Measurements from ENCODE around the gene TAX1BP3.

The TAX1BP3 gene

DNA sequence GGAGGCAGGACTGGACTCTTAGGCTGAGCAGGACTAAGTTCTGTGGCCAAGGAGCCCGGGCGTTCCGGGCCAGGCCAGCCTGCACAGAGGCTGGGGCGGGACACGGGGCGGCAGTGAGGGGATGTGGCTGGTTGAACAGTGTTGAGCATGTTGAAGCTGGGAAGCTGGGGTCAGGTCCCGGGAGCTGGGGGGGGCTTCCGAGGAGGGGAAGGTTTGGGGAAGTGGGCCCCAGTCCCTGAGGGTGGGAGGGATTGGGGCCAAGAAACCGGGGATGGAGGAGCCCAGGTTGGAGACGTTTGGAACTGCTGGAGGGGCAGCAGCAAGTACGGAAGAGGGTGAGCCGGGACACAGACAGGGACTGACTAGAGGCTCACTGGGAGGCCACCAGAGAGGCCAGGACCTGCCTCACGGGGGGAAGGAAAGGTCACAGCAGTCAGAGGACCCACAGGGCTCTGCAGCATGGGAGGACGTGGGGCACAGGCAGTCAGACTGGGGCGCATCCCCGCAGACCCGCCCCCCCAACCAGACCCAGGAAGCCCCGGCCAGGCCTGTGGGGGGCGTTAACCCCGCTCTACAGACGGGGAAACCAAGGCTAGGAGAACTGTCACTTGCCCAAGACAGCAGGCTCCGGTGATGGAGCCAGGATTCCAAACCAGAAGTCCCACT, 9.5 kb downstream of the TAX1BP3 start:
- DNase-seq (ENCODE audit: low read depth in 2 of 2), result no peak

- no peak for DNase-seq (ENCODE audit: low read depth in 2 of 2)
These were observed 10.2 kb downstream of the TAX1BP3 start for GRCh38 chr17:3657874-3658783.

DNA sequence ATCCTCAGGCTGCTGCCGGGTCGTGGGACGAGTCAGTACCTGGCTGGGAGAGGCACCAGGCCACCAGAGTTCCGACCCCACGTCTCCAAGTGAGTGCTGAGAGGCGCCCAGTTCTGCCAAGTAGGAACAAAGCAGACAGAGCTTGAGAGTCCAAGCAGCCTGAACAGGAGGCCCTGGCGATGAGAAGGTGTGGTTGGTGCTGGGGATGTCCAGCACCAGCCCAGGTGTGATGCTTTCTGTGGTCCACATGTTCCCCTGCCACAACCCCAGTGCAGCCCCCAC, 10.8 kb downstream of the TAX1BP3 start:
- no peak for DNase-seq (ENCODE audit: low read depth in 2 of 2)

DNA sequence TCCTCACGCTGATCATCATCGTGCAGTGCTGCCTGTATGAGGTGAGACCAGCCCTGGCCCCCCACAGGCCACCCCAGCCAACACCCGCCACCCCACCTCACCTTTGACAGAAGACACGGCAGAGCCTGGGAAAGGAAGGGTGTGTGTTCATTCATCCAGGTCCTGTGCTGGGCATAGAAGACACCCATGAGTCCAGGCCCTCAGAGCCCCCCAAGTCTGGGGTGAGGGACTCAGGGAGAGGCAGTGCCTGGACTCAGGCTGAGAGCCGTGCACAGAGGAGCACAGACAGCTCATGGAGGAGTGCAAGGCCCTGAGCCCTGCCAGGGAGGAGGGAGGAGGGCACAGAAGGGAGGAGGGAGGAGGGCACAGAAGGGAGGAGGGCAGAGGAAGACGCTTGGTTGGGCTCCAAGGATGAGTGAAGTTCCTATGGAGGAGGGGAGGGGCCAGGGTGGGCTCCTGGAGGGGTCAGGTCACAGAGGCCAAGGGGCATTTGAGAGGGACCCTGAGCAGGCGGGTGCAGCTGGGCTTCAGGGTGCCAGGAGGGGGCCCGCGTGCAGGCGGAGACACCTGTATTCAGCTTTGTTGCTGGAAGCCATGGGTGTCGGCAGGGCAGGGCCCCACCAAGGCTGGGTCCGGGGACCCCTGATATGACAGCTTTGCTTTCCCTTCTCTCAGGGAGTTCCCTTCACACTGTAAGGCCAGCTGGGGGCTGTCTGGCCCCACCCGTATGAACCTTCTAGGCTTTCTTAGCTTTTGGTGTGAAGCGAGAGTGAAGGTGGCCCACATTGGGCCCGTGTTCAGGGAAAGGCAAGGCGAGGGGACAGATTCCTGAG, 11.4 kb downstream of the TAX1BP3 start:
- DNase-seq (ENCODE audit: low read depth in 2 of 2), result no peak

DNA sequence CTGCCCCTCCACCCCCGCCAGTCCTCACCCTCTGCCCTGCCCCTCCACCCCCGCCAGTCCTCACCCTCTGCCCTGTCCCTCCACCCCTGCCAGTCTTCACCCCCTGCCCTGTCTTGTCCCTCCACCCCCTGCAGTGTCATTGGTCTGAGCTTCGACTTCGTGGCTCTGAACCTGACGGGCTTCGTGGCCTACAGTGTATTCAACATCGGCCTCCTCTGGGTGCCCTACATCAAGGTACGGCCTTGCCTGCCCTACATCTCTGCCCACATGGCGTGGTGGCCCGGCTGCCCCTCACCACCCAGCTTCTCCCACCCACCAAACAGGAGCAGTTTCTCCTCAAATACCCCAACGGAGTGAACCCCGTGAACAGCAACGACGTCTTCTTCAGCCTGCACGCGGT, 12.0 kb downstream of the TAX1BP3 start:
- no peak for DNase-seq (ENCODE audit: low read depth in 2 of 2)

GRCh38 chr17:3655766-3656165, 12.6 kb downstream of the TAX1BP3 start:
- no peak for DNase-seq (ENCODE audit: low read depth in 2 of 2)

DNA sequence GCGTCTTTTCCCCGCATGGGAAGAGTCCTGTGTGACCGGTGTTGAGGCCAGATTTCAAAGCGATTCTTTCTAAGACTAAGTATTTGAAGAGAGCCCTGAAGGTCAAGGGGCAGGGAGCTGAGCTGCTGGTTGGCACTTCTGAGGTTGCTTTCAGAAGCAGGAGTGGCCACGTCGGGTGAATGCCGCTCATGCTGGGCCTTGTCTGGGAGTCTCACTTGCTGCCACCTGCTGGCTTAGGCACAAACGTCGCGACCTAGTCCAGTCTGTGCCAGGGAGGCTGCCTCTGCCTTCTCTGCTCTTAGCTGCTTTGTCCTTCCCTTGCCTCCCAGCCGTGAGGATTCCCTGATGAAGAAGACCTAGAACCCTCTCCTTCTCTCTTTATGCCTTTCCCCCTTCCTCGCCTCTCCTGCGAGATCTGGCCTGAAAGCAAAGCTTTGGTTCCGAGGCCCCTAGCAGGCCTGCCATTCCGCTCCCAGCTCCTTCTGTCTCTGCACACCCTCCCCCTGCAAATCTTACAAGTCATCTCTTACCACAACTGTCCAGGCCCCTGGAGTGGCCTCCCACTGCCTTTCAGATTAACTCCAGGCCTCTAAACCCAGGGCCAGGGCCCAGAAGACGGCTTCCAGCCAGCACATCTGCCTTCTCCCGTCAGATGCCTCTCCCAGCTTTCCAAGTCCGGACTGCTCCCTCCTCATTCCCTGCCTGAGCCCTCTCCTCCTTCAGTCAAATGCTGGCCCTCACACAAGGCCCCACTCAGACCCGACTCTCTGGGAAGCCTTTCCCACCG, 20.4 kb downstream of the TAX1BP3 start:
- peak in 1 of 2 experiments; percentile 29 for DNase-seq (ENCODE audit: low read depth in 2 of 2)

GRCh38 chr17:3647251-3647650, 21.1 kb downstream of the TAX1BP3 start:
- DNase-seq (ENCODE audit: low read depth in 2 of 2), result no peak

GRCh38 chr17:3645310-3645709, 23.1 kb downstream of the TAX1BP3 start:
- DNase-seq (ENCODE audit: low read depth in 2 of 2), result no peak

GRCh38 chr17:3643889-3644349, 24.5 kb downstream of the TAX1BP3 start:
- no peak for DNase-seq (ENCODE audit: low read depth in 2 of 2)

GRCh38 chr17:3641717-3642486, 26.5 kb downstream of the TAX1BP3 start:
- DNase-seq (ENCODE audit: low read depth in 2 of 2), result no peak

DNA sequence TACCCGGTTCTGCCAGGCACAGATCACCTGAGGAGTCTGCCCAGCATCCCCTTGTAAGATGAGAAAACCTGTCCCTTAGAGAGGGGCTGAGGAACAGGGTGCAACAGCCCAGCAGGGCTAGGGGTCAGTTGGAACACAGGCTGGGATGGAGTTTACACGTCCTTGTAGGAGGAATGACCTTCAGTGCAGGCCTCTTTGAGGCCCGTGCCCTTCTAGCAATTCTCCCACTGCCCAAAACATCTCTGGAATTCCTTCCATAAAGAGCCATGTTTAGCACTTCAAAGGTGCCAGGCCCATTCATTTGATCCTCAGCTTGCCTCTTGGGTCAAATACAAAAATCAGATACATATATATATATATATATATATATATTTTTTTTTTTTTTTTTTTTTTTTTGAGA, 27.4 kb downstream of the TAX1BP3 start:
- no peak for DNase-seq (ENCODE audit: low read depth in 2 of 2)

DNA sequence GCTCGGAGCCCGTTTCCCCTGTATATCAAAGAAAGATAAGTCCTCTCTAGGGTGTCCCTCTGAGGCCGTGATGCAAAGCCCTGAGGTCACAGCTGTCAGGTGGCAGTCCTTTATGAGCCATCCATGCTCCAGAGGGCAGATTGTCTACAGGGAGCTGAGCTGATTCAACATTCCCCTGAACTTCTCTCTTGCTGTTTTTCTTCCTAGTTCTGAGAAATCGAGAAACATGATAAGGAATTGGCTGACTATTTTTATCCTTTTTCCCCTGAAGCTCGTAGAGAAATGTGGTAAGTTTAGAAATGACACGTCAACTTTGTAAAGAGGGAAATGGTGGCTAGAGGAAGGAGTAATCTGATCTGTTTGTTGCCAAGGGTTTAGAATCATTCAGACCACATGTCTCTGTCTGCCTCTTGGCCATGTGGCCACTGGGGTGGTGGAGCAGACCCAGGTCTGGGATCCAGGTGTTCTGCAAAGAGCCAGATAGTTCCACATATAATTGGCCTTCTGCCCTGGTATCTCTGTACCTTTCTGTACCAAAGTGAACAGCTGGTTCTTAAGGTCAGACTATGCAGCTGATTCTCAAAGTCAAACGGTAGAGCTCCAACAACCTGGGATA, 28.3 kb downstream of the TAX1BP3 start:
- peak in 1 of 2 experiments; percentile 46 for DNase-seq (ENCODE audit: low read depth in 2 of 2)

GRCh38 chr17:3636908-3637373, 31.4 kb downstream of the TAX1BP3 start:
- no peak for DNase-seq (ENCODE audit: low read depth in 2 of 2)

- DNase-seq (ENCODE audit: low read depth in 2 of 2), result peak; percentile 90 to 92
These were observed 32.0 kb downstream of the TAX1BP3 start, which contains the start of the genes CTNS and SHPK for GRCh38 chr17:3636154-3636907. Gene CTNS, plus strand, starts transcription at chr17:3636760. Its CDS starts 3,447 bp downstream, at chr17:3640207. Gene SHPK, minus strand, starts transcription at chr17:3636250. Its CDS starts 31 bp downstream, at chr17:3636219.

DNA sequence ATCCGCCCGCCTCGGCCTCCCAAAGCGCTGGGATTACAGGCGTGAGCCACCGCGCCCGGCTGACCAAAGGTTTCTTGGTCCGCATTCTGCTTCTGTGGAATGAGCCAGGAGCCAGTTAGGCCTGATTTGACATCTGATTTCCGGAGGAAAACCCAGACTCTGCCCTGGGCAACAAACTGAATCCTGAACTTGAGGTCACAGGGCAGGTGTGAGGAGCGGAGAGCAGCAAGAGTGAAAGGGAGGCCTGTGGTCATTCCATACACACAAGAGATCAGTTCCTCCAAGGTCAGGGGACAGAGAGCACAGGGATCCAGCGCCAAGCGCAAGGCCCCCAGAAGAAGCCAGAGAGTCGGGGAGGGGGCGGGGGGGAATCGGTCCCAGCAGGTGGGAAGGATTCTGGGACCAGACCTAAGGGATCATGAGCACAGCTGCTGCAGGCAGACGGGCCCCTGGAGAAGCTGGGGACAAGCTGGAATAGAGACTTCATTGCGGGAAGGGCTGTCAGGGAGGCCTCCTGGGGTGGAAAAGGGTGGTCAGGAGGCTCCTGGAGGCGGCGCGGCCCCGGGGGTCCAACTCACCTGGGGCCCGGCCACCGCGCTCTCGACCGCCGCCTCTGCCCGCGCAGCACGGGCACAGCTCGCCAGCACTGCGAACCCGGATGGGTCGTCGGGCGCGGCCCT, 32.8 kb downstream of the TAX1BP3 start:
- no peak for DNase-seq (ENCODE audit: low read depth in 2 of 2)

DNA sequence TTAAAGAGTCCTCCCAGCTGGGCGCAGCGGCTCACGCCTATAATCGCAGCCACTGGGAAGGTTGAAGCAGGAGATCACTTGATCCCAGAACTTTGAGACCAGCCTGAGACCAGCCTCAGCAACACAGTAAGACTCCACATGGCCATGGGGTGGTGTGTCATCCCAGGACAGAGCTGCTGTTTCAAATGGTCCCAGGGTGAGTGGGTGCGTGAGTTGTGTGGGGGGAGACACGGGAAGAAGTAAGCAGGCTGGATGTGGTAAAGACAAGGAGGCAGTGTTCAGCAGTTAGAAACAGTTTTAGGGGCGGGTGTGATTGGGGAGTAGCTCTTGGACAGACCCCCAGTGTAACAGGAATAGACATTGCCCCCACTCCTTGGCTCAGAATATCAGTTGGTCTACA, 36.1 kb downstream of the TAX1BP3 start:
- no peak for DNase-seq (ENCODE audit: low read depth in 2 of 2)

DNA sequence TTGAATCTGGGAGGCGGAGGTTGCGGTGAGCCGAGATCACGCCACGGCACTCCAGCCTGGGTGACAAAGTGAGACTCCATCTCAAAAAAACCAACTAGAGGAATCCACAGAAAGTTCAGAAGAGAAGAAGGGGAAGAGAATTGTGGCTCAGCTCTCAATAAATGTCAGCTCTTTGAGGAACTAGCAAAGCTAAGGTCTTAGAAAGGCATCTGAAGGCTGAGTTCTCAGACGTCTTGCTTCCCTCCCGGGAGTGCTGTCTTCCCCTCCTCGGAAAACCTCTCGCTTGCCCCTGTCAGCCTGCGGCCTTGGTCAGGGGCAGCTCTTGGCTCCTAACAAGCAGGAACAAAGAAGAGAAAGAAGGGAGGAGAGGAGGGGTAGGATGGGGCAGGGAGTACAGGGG, 37.6 kb downstream of the TAX1BP3 start:
- DNase-seq (ENCODE audit: low read depth in 2 of 2), result no peak

GRCh38 chr17:3627769-3628167, 40.6 kb downstream of the TAX1BP3 start:
- no peak for DNase-seq (ENCODE audit: low read depth in 2 of 2)

Data from stimulated activated CD4-positive, alpha-beta T cell treated with anti-CD3 and anti-CD28 coated beads, Interleukin-12 subunit alpha, Interleukin-12 subunit beta, amount 100 ng/mL, for 24 hours (primary cell).